ENCODE measurements around the gene RAB44.

Gene RAB44

DNA sequence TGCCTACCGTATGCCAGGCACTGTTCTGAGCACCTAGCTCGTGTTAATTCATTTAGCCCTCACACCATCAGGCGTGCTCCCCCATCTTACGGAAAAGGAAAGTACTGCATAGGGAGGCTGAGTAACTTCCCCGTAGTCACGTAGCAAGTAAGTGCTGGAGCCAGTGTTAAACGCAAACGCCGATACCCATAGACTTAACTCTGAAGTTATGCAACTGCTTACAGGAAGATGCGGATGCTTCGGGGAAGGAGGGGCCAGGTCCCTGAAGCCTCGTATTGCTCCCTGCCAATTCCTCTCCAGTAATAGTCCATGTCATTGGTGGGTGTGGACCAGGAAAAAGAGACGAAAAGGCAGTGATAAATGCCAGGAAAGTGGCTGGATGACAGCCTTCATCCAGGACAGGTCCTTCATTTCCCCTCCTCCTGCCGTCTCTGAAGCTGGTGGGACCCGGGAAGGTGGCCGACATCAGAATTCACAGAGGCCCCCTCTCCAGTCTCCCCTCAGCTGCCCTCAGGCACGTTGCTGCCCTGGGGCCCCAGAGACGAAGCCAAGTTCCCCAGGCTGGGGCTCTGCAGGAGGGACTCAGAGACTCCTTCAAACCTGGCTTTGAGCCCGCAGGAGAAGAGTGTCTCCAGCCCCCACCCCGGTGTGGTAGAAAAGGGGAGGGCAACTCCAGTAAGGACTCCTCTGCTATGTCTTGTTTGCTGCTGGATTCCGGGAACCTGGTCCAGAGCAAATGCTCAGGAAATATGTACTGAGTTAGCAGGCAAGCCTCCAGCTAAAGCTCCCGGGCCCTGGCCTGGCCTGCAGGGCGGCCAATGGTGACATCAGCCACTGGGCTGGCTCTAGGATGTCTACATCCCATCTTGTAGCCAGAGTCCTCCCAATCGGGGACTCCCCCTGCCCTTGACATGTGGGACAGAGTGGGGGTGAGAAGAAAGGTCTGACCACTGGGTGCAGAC lies 37.8 kb downstream of the RAB44 start:
- FAIRE-seq (no peak), DNase-seq (ENCODE audit: insufficient read length, low spot score) (no peak)
- TF ChIP-seq, protein P1, sequence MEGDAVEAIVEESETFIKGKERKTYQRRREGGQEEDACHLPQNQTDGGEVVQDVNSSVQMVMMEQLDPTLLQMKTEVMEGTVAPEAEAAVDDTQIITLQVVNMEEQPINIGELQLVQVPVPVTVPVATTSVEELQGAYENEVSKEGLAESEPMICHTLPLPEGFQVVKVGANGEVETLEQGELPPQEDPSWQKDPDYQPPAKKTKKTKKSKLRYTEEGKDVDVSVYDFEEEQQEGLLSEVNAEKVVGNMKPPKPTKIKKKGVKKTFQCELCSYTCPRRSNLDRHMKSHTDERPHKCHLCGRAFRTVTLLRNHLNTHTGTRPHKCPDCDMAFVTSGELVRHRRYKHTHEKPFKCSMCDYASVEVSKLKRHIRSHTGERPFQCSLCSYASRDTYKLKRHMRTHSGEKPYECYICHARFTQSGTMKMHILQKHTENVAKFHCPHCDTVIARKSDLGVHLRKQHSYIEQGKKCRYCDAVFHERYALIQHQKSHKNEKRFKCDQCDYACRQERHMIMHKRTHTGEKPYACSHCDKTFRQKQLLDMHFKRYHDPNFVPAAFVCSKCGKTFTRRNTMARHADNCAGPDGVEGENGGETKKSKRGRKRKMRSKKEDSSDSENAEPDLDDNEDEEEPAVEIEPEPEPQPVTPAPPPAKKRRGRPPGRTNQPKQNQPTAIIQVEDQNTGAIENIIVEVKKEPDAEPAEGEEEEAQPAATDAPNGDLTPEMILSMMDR (IDR thresholded peaks at IDR 0.05; ENCODE audit: insufficient read depth, missing control alignments): no peak

DNA sequence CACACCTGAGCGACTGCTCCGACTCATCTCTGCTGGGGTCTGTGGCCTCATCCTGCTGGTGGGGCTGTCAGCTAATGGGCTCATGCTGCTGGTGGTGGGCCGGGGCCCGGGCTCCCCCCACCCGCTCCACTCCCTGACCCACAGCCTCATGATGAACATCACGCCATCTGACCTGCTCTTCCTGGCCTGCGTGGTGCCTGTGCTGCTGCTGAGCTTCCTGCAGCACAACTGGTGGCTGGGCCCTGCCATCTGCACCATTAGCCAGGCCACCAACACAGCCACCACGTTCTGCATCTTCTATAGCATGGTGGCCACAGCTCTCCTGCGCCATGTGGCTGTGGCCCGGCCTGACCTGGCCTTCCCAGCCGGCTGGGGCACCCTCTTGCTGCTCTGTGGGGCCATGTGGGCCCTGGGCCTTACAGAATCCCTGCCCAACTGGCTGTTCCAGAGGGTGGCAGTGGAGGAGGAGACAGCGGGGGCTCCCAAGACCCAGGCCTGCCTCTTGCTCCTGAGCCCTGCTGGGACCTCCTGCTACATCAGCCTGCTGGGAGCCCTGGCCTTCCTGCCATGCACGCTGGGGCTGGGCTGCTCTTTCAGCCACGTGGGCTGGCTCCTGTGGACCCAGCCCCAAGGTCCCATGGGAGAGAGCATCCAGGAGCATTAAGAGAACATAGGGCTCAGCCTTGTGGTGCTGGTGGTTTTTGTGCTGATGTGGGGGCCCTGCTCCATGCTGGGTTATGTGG lies 39.6 kb downstream of the RAB44 start:
- TF ChIP-seq, protein P1 (IDR thresholded peaks at IDR 0.05; ENCODE audit: insufficient read depth, missing control alignments): no peak
- DNase-seq (ENCODE audit: insufficient read length, low spot score) (no peak), FAIRE-seq (no peak)

DNA sequence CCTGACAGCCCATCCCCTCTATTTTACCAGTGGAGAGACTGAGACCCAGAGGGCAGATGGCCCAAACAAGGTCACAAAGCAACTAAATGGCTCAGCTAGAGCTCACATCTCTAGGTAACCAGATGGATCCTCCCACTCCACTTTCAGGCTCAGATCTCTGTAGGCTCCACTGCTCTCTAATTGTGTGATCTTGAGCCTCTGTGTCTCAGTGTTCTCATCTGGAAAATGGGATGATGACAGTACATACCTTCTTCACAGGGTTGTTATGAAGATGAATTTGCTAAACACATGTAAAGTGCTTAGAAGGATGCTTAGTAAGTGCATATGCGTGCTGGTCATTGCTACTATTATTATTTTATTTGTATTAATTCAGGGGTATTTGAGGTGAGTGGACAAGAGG lies 40.5 kb downstream of the RAB44 start:
- FAIRE-seq (no peak), DNase-seq (ENCODE audit: insufficient read length, low spot score) (no peak)
- TF ChIP-seq, protein P1 (IDR thresholded peaks at IDR 0.05; ENCODE audit: insufficient read depth, missing control alignments): no peak

- DNase-seq (ENCODE audit: insufficient read length, low spot score): no peak
- TF ChIP-seq, protein P1 (IDR thresholded peaks at IDR 0.05; ENCODE audit: insufficient read depth, missing control alignments): no peak
- no peak for FAIRE-seq
Measured at GRCh38 chr6:36739947-36740817, 42.6 kb downstream of the RAB44 start.

DNA sequence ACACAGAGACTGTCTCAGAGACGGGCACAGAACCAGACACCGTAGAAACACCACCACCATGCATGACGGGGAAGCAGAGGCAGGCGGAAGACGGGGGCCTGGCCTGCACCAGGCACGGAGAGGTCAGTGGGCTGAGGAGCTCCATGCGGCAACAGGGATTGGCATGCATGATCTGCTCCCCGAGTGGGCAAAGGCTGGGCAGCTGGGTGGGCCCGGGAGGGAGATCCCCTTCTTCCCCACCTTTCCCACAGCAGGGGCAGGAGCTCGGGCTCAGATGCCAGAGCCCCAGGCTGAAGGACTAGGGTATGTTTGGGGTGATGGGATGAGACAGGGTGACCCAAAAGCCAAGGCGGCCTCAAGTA lies 43.2 kb downstream of the RAB44 start:
- TF ChIP-seq, protein P1 (IDR thresholded peaks at IDR 0.05; ENCODE audit: insufficient read depth, missing control alignments): no peak
- FAIRE-seq (no peak), DNase-seq (ENCODE audit: insufficient read length, low spot score) (no peak)

DNA sequence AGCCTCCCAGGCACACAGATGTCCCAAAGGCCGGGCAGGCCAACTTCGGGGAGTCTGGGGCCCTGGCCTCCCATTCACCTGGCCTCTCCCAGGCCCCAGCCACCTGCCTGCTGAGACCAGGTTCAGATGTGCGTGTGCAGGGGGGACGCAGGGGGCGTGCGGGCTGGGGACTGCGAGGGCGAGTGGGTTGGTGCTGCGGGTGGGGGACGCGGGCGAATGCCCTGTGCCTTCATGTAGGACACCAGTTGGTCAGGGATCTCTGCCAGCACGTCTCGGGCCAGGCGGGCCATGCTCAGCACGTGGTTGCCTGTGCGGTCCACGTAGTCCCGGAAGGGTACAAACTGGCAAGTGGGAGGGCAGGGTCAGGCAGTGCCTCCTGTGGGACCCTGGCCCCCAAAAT lies 44.5 kb downstream of the RAB44 start:
- TF ChIP-seq, protein P1 (IDR thresholded peaks at IDR 0.05; ENCODE audit: insufficient read depth, missing control alignments): no peak
- FAIRE-seq (no peak), DNase-seq (ENCODE audit: insufficient read length, low spot score) (no peak)
